ENCODE data around the gene GSDME. TPM values are rescaled to one million over a fixed set of nuclear protein-coding genes. Genes with fewer than 3 reads are reported as not detected.
"Not testable (repeated sequence)": the region's sequence is repeated elsewhere in the genome, so short reads cannot be mapped to it uniquely, and the experiment has no call there.

GSDME gene
- total RNA-seq: 38.2 TPM

DNA sequence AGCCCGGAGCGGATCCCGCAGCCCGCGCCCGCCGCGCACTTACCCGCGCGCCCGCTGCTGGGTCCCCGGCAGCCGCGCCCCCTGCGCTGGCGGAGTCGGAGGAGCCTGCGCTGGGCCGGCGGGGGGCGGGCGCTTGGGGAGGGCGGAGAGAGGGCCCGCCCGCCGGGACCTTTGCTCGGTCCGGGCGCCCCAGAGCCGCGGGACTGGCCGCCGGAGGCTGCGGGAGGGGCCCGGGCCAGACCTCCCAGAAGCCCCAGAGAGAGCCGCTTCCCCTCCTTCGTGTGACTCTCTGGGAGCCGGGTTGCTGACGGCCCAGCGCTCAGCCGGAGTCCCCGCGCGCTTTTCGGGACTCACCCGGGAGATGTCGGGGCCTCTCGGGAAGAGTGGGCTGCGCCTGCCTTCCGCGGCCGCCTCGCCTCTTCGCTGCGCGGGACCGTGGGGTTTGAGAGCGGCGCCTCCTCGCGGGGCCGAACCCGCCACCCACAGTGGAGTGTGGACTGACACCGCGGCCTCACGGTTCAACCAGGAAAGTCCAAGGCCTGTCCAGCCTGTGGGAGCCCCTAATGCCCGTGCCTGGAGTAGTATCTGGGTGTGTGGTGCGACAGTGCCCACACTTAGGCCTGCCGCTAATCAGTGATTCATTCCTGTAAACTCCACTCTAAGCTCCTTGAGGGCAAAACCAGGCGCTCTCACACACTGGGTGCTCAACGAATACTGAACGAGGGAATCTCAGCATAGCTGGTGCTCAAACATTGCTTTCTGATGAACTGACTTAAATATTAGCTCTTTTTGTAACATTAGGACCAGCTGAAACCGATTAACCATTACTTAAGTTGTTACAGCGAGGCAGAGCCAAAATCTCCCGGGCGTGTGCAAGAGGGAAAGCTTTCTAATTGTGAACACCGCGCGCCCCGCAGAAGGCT, at the start of gene GSDME:
TSS of gene GSDME (minus strand) at position 112 of the 923 bp plus-strand sequence. CDS start 7,690 bp downstream, outside the sequence.
- peak; percentile 62 for DNase-seq

DNA sequence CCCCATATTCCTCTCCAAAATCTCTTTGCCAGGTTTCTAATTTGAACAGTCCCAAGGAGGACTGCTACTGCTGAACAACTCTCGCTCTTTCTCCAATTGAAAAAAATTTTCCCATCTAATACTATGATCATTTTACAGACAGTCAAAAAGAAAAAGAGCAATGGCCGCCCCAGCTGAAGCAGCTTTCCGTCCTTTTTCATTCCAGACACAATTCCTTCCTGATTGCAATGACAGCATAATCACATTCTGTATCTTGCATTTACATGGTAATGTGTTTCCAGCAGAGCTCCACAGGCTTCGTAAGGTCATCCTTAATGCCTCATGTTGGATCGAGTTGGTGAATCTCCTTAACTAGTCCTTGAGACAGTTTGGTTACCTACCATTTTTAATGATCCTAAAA, 45.0 kb upstream of the GSDME start:
- no peak for DNase-seq

DNA sequence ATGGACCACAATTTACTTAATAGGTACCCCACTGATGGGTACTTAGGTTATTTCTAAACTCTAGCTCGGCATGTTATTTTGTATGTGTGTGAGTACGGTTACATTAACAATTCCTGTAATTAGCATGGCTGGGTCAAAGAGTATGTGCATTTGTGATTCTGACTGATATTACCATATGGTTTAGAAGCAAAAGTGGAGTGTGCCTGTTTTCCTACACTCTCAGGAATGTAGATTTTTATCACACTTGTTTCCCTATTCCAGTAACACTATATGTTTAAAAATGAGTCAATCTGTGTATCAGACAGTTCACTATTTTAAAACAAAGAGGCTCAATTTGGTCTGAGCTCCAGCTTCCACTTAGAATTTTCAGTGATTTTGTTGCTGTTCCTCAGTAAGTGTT, 44.6 kb upstream of the GSDME start:
- DNase-seq: no peak

DNA sequence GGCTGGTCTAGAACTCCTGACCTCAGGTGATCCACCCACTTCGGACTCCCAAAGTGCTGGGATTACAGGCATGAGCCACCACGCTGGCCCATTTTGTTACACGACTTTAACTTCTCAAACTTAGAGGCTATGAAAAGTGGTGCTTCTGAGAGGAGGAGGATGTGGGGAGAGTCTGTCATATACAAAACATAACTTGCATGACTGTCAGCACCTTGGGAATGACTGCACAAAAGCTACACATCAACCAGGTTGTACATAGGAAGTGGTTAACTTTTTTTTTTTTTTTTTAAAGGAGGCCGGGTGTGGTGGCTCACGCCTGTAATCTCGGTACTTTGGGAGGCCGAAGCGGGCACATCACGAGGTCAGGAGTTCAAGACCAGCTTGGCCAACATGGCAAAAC, 43.4 kb upstream of the GSDME start:
- DNase-seq: no peak

DNA sequence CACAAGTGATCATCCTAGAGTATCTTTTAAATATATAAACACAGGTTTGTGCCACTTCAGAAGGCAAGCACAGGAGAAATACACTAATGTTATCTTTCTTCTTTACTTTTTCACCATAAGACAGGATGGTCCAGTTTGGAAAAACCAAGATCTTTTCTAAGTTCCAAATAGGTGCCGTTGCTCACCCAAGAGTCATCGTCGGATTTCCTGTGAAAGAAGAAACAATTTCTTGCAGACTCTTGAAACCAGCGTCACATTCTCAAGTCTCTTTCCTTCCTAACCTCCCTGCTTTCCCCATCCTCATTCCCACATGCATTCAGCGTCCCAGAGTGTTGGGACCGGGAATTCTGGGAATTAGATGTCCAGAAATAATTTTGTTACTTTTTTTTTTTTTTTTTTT, 42.8 kb upstream of the GSDME start:
- no peak for DNase-seq

DNA sequence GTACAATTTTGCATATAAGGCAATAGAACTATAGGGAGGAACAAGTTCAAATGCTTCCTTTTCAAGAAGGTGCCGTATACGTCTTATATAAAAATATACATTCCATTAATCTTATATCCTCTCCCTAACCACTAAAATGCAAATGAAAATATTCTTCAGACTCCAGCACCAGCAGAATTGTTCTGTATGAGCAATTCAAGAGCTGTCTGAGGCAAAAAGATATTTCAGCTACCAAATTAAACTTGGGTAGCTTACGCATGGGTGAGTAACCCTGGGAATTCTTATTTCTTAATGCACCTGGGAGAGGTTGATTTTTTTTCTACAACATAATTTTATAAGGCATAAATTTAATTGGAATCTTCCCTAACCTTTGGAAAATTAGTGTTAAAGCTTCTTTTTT, 42.2 kb upstream of the GSDME start:
- no peak for DNase-seq

DNA sequence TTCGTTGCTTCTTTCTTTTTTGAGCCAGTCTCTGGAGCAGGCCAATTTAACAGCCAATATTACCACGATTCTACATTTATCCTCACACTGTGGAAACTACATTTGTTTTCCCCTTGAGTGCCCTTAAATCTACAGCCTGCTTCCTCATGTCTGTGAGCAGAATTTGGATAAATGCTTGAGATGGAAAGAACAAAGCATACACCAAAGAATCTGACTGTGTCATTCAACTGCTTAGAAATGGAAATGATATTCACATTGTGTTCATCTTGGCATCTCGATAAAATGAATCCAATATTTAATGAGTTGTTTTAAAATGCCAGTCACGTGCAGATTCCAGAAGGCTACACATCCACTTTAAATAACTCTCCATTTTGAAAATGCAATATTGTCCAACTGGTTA, 41.0 kb upstream of the GSDME start:
- no peak for DNase-seq

DNA sequence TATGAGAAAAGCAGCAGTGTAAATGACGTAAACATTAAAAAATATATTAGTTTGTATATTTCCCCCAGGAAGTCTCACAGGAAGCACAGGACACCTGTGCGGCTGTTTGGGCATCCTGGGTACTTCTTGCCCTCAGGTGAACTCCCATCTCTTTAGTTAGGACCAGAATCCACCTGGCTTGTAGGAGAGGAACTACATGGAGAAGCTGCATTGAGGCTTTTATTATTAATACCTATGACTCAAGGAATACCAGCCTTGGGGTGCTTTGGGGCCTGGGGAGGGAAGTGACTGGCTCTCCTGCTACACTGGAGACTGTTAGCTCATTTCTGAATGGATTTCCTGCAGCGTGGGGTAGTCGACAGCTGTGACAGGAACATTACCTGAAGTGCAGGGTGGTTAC, 40.0 kb upstream of the GSDME start:
- no peak for DNase-seq

DNA sequence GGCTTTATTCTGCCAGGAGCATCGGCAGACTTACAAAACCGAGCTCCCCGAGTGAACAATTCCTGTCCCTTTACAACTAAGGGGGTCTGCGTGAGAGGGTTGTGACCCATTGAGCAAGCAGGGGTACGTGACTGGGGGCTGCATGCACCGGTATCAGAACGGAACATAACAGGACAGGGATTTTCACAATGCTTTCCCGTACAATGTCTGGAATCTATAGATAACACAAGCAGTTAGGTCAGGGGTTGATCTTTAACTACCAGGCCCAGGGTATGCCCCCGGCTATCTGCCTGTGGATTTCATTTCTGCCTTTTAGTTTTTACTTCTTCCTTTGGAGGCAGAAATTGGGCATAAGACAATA, 38.1 kb upstream of the GSDME start:
- DNase-seq: no peak

DNA sequence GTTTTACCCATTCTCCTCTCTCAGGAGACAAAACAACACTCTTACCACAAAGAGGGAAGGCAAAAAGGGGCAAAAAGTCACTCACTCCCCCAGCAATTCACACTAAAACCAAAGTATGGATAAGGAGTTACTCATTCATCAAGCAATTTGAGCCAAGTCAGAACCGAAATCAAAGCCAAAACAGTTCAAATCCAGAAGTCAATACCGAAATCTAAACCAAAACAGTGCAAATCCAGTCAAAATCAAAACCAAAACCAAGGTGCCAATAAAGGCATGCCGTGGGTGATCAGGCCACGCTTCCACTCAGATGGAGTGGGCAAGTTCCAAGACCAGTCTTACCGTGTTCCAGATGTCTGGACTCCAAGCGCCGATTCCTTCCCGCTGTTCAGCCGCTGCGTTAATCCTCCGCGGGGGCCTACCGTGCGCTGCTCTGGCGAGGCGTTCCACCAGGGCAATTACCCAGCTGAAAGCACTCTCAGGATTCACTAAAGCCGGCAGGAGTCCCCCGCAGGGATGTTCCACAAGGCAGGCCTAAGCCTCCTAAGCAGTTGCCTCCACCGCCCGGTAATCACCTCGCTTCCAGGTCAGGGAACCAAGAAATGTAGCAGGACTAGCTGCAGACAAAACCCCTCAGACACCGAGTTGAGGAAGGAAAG, 37.6 kb upstream of the GSDME start:
- not testable (repeated sequence) for DNase-seq

DNA sequence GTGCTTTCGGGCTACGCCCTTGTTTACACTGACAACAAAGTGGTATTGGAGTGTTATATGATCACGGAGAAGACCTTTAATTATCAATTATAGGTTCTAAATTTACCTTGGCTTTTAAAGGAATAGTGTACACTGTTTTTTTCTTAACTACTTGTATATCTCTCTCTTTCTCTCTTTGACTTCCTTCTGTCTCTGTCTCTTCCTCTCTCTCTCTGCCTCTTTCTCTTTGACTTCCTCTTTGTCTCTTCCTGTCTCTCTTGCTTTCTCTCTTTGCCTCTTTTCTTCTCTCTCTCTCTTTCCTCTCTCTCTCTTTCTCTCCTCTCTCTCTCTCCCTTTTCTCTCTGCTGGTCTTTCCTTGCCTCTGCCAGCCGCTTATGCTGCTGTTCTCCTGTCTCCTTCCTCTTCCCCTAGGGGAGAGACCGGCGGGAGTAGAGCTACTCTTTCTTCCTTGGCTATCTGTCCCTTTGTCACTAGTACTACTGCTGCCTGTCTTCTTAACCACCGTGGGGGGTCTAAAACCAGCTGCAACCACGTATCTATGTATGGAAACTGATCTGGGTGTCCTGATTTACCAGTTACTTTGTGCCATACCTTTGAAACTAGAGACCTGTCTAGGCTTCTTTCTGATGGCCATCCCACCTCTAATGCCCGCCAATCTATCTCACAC, 36.9 kb upstream of the GSDME start:
- no peak for DNase-seq

DNA sequence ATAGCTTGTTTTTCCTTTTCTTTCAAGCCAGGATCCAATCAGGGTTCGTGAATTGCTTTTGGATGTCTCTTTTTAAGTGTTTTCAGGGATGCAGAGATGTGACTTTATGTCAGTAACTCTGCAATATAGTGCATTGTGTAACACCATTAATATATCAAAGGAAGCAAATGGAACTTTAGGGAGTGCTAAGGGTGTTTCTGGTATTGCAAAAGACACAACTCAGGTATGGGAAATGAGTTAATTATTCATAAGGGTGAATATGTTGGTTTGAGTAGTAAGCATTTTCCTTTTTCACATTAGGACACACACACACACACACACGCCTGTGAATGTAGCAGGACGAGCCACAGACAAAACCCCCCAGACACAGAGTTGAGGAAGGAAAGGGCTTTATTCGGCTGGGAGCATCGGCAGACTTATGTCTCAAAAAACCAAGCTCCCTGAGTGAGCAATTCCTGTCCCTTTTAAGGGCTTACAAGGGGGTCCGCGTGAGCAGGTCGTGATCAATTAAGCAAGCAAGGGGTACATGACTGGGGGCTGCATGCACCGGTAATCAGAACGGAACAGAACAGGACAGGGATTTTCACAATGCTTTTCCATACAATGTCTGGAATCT, 31.8 kb upstream of the GSDME start:
- DNase-seq: no peak

DNA sequence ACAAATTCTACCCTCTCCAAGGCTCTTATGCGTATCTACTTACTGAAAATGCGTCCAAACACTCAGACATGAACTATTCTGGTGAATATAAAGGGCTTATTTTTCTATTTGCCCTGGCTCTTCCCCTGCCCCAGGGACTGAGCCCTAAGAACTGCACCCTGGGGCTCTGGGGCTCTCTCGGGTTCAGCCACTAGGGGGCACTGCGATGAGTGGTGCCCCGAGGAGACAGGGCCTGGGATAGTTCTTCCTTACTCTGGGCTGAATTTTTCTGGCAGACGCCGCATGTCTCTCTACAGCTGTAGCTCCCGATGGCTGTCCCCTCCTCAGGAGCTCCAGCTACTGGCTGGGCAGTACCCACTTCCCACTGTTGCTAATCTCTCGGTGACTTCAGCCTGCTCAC, 30.8 kb upstream of the GSDME start:
- no peak for DNase-seq

DNA sequence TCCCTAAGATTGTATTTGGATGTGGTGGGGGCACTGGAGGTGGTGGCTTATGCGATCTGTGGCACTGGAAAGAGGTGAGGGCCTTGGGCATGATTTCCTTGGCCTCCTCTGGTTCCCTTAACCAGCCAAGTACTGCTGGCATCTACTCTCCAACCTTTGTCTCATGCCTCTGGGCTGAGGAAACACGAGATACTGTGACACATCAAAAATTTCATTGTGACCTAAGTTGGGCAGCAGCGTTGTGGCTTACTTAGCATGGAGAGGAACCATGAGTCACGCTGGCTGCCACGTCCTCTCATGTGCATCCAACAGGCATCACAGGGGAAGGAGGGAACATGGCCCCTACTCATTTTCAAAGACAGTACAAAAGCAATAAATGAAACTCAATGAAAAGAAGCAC, 29.7 kb upstream of the GSDME start:
- DNase-seq: peak; percentile 39

DNA sequence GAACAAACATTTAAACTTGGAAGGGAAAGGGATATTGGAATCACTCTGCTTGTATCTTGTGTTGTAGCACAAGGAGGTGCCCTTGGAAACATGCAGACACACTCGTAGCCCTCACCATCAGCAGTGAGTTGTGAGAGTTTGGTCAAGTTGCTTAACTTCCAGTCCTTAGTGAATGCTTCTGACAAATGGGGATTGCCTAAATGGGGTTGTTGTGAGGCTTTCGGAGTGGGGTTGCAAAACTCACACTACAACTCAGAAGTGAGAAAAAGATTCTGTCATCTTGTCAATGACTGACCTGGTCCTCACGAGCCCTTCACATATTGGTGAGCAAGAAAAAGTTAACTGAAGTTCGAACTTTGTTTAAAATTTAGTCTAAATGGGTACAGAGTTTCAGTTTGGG, 29.0 kb upstream of the GSDME start:
- no peak for DNase-seq

DNA sequence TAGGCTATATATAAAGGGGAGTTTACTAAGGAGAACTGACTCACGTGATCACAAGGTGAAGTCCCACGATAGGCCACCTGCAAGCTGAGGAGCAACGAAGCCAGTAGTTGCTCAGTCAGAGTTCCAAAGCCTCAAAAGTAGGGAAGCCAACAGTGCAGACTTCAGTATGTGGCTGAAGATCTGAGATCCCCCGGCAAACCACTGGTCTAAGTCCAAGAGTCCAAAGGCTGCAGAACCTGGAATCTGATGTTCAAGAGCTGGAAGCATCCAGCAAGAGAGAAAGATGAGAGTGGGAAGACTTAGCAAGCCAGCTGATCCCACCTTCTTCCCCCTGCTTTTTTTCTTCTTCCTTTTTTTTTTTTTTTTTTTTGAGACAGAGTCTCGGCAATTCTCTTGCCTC, 27.0 kb upstream of the GSDME start:
- no peak for DNase-seq

DNA sequence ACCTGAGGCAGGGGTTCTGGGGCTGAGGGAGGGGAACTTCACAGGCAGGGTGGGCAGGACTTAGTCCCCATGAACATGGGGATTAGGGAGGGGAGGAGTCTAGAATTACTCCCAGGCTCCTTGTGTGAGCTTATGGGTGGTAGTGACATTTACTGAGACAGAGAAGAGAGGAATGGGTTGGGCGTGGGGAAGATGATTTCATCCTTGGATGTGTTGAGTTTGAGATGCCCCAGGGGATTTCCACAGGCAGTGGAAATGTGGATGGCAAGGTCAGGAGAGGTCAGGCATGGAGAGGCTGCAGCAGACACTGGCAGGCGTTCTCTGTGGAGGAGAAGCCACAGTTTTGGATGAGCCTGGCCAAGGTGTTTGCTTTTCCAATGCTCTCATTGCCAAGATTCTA, 26.4 kb upstream of the GSDME start:
- DNase-seq: no peak

DNA sequence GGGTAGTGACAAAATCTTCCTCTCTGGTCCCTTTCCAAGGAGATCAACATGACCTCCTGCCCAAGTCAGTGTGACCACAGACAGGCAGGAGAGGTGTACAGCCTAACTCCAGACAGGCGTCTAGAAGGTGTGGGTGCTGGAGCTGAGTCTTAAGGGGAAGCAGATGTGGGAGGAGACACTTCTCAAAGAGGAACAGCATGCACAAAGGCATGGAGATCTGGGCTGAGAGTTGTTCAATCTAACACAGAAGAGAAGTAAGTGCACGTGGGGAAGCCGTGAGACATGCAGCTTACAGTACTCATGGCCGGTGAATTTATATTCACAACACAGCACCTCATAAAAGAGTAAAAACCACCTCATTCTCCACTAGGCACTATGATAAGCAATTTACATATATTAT, 23.8 kb upstream of the GSDME start:
- DNase-seq: no peak

DNA sequence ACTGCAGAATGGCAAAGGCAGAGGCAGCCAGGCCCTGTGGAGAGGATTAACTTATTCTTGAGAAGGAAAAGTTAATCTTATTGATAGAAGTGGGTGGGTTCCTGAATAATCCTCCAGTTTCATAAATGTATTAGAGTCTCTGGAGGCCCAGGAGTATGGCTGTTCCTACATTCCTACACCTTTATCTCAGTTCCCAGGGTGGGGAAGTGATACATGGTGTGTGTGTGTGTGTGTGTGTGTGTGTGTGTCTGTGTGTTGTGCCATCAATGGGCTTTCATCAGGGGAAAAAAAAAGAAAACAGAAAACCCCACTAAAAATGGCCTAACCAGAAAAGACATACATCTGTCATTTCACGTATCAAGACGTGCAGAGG, 22.0 kb upstream of the GSDME start:
- DNase-seq: no peak

DNA sequence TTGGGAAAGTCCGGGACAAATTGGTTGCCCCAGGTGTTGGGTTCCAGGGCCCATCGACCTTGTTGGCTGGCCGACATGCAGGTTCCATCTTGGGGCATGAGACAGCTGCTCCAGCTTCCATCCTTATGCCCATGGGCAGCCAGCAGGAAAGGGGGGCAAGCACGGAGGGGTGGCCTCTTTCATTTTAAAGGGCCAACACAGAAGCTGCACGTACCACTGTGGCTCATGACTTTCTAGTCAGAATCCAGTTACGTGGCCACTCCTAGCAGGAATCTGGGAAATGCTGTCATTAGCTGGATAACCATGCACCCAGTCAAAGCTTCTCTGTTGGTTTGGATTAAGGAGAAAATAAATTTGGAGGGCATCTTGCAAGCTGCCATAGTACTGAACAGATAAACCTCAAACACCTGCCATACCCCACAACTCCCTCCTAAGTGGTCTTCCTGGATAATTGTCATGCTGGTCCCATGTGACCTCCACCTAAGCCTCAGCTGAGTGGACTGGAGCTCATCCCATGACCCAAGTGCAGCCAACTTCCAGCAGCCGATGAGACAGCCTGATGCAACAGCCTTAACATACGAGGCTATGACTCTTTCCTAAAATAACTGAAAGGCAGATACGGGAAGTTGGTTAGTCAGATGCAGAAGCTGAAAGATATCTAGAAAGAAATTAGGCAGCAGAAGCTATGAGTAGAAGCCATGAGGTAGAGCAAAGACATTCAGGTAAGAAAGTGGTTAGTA, 21.4 kb upstream of the GSDME start:
- no peak for DNase-seq

DNA sequence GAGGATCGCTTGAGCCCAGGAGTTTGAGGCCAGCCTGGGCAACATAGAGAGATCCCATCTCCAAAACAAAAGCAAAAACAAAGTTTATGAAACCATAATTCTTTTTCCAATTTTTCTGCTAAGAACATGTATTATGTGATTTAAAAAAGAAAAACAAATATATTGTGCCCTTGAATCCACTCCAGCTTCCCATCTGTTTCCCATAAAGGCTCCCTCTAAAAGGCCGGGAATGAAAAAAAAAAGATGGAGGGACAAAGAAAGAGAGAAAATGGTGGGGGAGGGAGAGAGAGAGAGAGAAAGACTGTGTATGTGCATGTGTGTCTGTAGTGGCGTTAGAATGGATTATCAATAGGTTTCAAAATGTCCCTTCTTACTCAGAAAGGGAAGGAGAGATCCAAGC, 20.5 kb upstream of the GSDME start:
- no peak for DNase-seq

DNA sequence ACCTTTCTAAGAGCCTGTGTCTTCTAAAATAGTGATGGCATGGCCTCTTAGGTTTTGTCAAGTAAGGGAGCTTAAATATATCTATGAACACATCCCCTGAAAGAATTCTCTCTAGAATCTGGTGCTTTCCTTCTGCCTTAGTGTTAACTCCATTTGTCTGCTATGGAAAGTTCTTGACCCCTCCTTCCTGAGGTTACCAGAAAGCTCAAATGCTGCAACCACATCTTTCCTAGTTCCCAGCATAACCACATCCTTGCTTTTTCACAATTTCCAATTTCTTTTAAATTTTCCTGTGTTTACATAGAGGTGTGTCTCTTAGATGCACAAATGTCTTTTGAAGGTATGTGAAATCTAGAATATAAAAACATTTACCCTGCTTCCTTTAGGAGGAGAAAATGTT, 16.4 kb upstream of the GSDME start:
- DNase-seq: no peak
